OCI-LY1 (cell line): ENCODE results near the gene CDC23.

Experiments
- H2AFZ ChIP-seq: fragments of 200-600 bp; sonication (generic), shearing (Covaris generic); 2 replicates; pipeline ENCODE4 v1.6.0; 2014; ENCODE audit warnings: antibody characterized with exemption, mild to moderate bottlenecking, low read length
- H3F3A ChIP-seq: fragments of 200-600 bp; sonication (generic), shearing (Covaris generic); 2 replicates; pipeline ENCODE4 v1.6.0; 2014; ENCODE audit warnings: mild to moderate bottlenecking, antibody characterized with exemption, low read length, moderate library complexity; ENCODE audit not compliant: insufficient read depth
- H3K27ac ChIP-seq: fragments of 200-600 bp; sonication (generic); 2 replicates; pipeline ENCODE4 v1.5.1; 2014; ENCODE audit warnings: low read length, mixed run types, mild to moderate bottlenecking, low read depth; ENCODE audit not compliant: poor library complexity, severe bottlenecking
- H3K27me3 ChIP-seq: fragments of 200-600 bp; sonication (generic); 2 replicates; pipeline ENCODE4 v1.6.0; 2014; ENCODE audit warnings: antibody characterized with exemption, mild to moderate bottlenecking, low read length, moderate library complexity; ENCODE audit not compliant: insufficient read depth
- H3K36me3 ChIP-seq: fragments of 200-600 bp; sonication (generic); 2 replicates; pipeline ENCODE4 v1.6.1; 2014; ENCODE audit warnings: mild to moderate bottlenecking, antibody characterized with exemption, low read length, moderate library complexity, mixed read lengths; ENCODE audit not compliant: insufficient read depth
- H3K4me1 ChIP-seq: fragments of 200-600 bp; sonication (generic); 2 replicates; pipeline ENCODE4 v1.5.1; 2014; ENCODE audit warnings: mild to moderate bottlenecking, low read length, moderate library complexity; ENCODE audit not compliant: insufficient read depth, severe bottlenecking
- H3K4me2 ChIP-seq: fragments of 200-600 bp; sonication (generic), shearing (Covaris generic); 2 replicates; pipeline ENCODE4 v1.6.1; 2014; ENCODE audit warnings: low read length
- H3K4me3 ChIP-seq: fragments of 200-600 bp; sonication (generic); 2 replicates; pipeline ENCODE4 v1.5.1; 2014; ENCODE audit warnings: low read length, low read depth, mild to moderate bottlenecking, mixed read lengths; ENCODE audit not compliant: poor library complexity, severe bottlenecking
- H3K79me2 ChIP-seq: fragments of 200-600 bp; shearing (Covaris generic); 2 replicates; pipeline ENCODE4 v1.6.1; 2016; ENCODE audit warnings: mixed run types, low read length, mixed read lengths; ENCODE audit not compliant: insufficient read depth
- H3K9ac ChIP-seq: fragments of 200-600 bp; sonication (generic), shearing (Covaris generic); 2 replicates; pipeline ENCODE4 v1.6.1; 2014; ENCODE audit warnings: mild to moderate bottlenecking, low read length, mixed read lengths
- H3K9me2 ChIP-seq: fragments of 200-600 bp; sonication (generic), shearing (Covaris generic); 2 replicates; pipeline ENCODE4 v1.6.1; 2014; ENCODE audit warnings: low read depth, mild to moderate bottlenecking, low read length, mixed read lengths
- H3K9me3 ChIP-seq: fragments of 200-600 bp; shearing (Covaris generic); 2 replicates; pipeline ENCODE4 v1.6.1; 2014; ENCODE audit warnings: low read length, mixed read lengths
- H4K20me1 ChIP-seq: fragments of 200-600 bp; sonication (generic), shearing (Covaris generic); 2 replicates; pipeline ENCODE4 v1.6.0; 2016; ENCODE audit warnings: mild to moderate bottlenecking, low read length; ENCODE audit not compliant: insufficient read depth
- EZH2 ChIP-seq: fragments of 200-600 bp; sonication (generic), shearing (Covaris generic); IDR thresholded peaks from 2 replicates; pipeline ENCODE4 v1.8.0; 2017; ENCODE audit warnings: borderline replicate concordance, mixed run types, mild to moderate bottlenecking, antibody characterized with exemption, low read length, moderate library complexity, mixed read lengths
- TF ChIP-seq, protein P1 (sequence below): fragments of 200-600 bp; sonication (generic), shearing (Covaris generic); IDR thresholded peaks from 2 replicates; pipeline ENCODE4 v1.5.1; 2017; ENCODE audit warnings: mild to moderate bottlenecking, antibody characterized with exemption, low read length, moderate library complexity, mixed read lengths

The CDC23 gene, protein sequence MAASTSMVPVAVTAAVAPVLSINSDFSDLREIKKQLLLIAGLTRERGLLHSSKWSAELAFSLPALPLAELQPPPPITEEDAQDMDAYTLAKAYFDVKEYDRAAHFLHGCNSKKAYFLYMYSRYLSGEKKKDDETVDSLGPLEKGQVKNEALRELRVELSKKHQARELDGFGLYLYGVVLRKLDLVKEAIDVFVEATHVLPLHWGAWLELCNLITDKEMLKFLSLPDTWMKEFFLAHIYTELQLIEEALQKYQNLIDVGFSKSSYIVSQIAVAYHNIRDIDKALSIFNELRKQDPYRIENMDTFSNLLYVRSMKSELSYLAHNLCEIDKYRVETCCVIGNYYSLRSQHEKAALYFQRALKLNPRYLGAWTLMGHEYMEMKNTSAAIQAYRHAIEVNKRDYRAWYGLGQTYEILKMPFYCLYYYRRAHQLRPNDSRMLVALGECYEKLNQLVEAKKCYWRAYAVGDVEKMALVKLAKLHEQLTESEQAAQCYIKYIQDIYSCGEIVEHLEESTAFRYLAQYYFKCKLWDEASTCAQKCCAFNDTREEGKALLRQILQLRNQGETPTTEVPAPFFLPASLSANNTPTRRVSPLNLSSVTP

DNA sequence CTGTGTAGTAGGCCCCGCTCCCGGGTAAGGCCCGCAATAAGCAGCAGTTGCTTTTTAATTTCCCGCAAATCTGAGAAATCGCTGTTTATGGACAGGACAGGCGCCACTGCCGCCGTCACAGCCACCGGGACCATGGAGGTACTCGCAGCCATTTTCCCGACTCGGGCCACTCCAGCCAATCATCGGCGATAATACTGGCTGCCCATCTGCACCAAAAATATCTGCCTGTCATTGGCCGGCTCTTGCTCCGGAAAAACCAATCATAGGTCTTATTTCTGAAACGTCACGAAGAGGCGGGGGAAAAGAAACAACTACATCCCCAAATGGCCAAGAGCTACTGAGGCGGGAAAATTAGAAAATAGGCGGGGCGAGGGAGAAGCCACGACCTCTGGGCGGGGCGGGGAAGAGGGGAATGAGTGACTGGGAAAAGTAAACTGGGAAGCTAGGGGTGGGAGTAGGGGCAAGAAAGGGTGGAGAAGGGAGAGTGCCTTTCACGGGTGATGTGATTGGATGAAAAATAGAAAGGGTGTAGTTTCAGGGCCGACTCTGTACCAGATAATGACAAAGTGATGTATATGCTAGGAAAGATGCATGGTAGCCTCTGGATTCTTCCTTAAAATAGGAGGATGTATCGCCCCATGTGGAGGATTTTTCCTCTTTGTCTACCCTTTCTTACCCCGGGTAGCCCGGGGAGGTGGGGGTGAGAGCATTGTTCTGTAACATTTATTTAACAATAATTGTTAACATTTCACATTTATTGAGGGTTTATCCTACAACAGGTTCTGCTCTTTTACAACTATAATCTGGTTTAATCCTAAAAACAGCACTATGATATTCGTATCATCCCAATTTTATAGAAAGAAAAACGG is at the start of gene CDC23:
TSS of gene CDC23 (minus strand) at position 163 of the 869 bp plus-strand sequence. CDS start at position 152, 11 bp downstream.
- Histone ChIP-seq H3K4me1 (peaks cover 18% of the 10 kb centered on the region), H4K20me1 (no peaks in the 10 kb centered on the region), H2AFZ (peak within 1 kb of the TSS; percentile 89), H3K79me2 (peaks cover 28% of the 10 kb centered on the region), H3K9me2 (no peaks in the 10 kb centered on the region), H3F3A (no peaks in the 10 kb centered on the region), H3K36me3 (peaks cover 22% of the 10 kb centered on the region), H3K9me3 (no peaks in the 10 kb centered on the region), H3K9ac (peak within 1 kb of the TSS; percentile 95), H3K27me3 (no peaks in the 10 kb centered on the region), H3K4me3 (peak within 1 kb of the TSS; percentile 95), H3K27ac (peak within 1 kb of the TSS; percentile 34), H3K4me2 (peak within 1 kb of the TSS; percentile 86)
- no peak for TF ChIP-seq EZH2
- TF ChIP-seq, protein P1, sequence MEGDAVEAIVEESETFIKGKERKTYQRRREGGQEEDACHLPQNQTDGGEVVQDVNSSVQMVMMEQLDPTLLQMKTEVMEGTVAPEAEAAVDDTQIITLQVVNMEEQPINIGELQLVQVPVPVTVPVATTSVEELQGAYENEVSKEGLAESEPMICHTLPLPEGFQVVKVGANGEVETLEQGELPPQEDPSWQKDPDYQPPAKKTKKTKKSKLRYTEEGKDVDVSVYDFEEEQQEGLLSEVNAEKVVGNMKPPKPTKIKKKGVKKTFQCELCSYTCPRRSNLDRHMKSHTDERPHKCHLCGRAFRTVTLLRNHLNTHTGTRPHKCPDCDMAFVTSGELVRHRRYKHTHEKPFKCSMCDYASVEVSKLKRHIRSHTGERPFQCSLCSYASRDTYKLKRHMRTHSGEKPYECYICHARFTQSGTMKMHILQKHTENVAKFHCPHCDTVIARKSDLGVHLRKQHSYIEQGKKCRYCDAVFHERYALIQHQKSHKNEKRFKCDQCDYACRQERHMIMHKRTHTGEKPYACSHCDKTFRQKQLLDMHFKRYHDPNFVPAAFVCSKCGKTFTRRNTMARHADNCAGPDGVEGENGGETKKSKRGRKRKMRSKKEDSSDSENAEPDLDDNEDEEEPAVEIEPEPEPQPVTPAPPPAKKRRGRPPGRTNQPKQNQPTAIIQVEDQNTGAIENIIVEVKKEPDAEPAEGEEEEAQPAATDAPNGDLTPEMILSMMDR, result no peak

DNA sequence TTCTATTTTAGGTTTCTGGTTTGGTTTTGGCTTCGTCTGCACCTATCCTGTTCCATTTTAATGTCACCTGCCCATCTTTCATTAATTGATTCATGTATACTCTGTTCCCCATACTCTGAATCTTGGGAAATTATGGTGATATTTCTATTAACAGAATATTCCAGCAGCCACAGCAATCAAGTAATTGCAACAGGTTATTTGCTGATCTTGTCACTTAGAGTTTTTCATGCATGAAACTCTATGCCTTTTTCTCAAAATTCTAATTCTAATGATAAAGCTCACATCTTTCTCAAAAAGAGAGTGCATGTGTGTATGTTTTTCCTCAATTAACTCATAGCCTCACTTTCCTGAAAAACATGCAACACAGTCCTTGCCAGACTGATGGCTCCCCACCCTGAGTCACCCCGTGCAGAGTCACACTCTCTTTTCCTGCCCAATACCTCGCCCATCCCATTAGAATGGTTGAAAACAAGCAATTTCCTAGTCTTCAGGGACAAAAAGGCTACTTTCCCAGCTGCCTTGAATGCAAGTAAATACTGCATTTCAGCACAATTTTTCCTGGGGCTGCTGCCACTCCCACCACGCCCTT is 45.7 kb upstream of the CDC23 start:
- Histone ChIP-seq H2AFZ (no peak overlapping the region), H3K4me2 (no peak overlapping the region), H3K9me2 (no peaks in the 10 kb centered on the region), H3K4me1 (no peaks in the 10 kb centered on the region), H3K9ac (no peak overlapping the region), H3K79me2 (no peaks in the 10 kb centered on the region), H3K9me3 (no peaks in the 10 kb centered on the region), H3K36me3 (no peaks in the 10 kb centered on the region), H3F3A (no peaks in the 10 kb centered on the region), H3K4me3 (no peak overlapping the region), H3K27ac (no peak overlapping the region), H3K27me3 (peaks cover 5% of the 10 kb centered on the region; the same call in 1 of the 2 replicates), H4K20me1 (no peaks in the 10 kb centered on the region)
- TF ChIP-seq, protein P1, result no peak
- TF ChIP-seq EZH2, result no peak

DNA sequence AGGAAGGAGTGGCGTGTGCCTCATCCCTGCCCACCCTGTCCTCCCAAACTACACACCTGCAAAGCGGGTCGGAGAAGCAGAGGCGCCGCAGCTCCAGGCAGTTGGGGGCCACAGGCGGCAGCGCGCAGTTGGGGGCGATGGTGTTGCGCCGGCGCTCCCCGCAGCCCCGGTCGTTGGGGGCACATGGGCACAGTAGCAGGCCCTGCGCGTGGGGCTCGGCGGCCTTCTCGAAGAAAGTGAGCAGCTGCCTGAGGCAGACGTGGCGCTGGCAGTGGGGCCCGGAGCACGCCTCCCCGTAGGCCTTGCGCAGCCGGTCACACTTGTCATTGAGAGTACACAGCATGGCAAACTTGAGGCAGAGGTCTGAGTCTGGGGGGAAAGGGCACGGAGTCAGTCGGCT is 44.5 kb upstream of the CDC23 start:
- no peak overlapping the region for H3K4me2 ChIP-seq
- no peak overlapping the region for H3K9ac ChIP-seq
- H4K20me1 ChIP-seq, result no peaks in the 10 kb centered on the region
- H3K79me2 ChIP-seq, result no peaks in the 10 kb centered on the region
- no peak overlapping the region for H2AFZ ChIP-seq
- no peaks in the 10 kb centered on the region for H3K4me1 ChIP-seq
- H3K9me2 ChIP-seq, result no peaks in the 10 kb centered on the region
- H3K27me3 ChIP-seq, result peaks cover 9% of the 10 kb centered on the region; the same call in 1 of the 2 replicates
- H3K27ac ChIP-seq, result no peak overlapping the region
- no peak for TF ChIP-seq EZH2
- TF ChIP-seq, protein P1, result no peak
- no peak overlapping the region for H3K4me3 ChIP-seq
- no peaks in the 10 kb centered on the region for H3K9me3 ChIP-seq
- H3K36me3 ChIP-seq, result no peaks in the 10 kb centered on the region
- no peaks in the 10 kb centered on the region for H3F3A ChIP-seq
